ENCODE measurements around the gene BEND2.

GRCh38 chrX:18173494-18174180 lies 47.0 kb downstream of the BEND2 start:
- TF ChIP-seq CTCF (IDR thresholded peaks at IDR 0.05) = no peak
- TF ChIP-seq POLR2A (IDR thresholded peaks at IDR 0.05) = no peak

Data from testis (tissue), 2 donors.